NCI-H460 (cell line): ENCODE measurements around the gene TMEM164. TPM values are rescaled to one million over a fixed set of nuclear protein-coding genes. Genes with fewer than 3 reads are reported as not detected.
A peak's percentile ranks its signal among the peaks of the same experiment; 100 is the strongest.

Experiments
- DNase-seq: peaks from one replicate; pipeline ENCODE4 v3.0.0-alpha.2; 2016; ENCODE audit warnings: low read depth; ENCODE audit errors: extremely low read depth
- total RNA-seq: library from RNA; depleted of rRNA; stranded (reverse); fragments of >200 nt; shearing (Covaris generic); gene quantifications from 2 replicates; pipeline ENCODE4 v1.2.3, GENCODE V29; 2014

Gene TMEM164
- total RNA-seq, 1 experiment from 2014 or later = 24.9 TPM

- DNase-seq = no peak
These were observed 548 bp downstream of the TMEM164 start for GRCh38 chrX:110003167-110004156.

- DNase-seq = no peak
These were observed 1.3 kb downstream of the TMEM164 start for GRCh38 chrX:110004215-110004614.

- no peak for DNase-seq
These were observed 1.9 kb downstream of the TMEM164 start for GRCh38 chrX:110004731-110005369.

GRCh38 chrX:110006161-110006560, 3.2 kb downstream of the TMEM164 start:
- no peak for DNase-seq

DNA sequence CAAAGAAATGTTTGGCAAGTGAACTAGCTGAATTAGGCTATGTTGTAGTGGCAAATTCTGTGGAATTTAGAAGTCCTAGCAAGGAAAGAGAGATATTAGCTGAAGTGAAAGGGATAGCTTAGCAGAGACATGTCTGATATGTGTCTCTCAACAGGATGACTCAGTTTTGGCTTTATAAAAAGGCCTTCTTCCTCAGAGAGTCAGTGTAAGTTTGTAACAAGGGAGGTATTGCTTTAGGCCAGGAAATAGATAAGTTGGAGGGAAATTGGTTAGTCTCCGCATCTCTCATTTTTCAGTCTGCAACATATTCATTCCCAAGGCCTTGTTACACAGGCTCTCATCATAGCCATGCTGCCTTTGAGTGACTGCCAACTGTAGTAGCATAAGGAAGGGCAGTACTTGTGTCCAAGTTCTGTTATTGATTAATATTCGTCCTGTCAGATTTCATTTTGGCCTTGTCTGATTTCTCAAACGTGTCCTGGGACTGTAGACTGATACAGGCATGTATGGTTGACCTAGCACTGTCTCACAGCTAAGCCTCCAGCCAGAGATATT, 4.0 kb downstream of the TMEM164 start:
- no peak for DNase-seq

- DNase-seq = no peak
These were observed 5.2 kb downstream of the TMEM164 start for GRCh38 chrX:110008011-110008635.

DNA sequence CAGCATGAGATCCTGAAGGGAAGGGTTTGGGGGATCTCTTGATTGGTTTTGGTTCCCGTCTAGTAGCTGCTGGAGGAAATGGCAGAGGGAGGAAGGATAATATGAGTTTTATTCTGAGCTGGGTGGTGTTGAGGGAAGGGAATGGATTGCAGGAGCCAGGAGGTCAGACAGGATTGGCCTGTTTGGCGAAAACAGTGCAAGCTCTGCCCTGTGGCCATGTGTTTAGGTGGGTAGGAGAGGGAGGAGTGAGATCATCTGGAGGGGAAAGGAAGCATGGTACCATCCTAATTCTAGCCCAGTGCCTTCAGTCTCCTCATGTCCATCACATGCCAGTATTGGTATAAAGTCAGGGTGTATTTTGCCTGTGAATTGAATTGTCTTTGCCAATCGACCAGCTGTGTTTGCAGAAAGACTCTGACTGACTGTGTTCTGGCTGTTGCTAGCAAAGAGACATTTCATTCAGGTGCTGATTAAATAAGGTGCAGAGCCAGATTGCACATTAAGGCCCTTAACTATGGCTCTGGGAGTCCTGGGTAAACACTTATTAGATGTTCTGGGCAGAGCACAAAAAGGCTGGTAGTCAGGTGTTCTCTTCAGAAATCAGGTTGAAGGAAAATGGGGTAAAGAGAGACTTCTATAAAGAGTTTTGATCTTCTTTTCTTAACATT, 10.0 kb downstream of the TMEM164 start:
- no peak for DNase-seq

DNA sequence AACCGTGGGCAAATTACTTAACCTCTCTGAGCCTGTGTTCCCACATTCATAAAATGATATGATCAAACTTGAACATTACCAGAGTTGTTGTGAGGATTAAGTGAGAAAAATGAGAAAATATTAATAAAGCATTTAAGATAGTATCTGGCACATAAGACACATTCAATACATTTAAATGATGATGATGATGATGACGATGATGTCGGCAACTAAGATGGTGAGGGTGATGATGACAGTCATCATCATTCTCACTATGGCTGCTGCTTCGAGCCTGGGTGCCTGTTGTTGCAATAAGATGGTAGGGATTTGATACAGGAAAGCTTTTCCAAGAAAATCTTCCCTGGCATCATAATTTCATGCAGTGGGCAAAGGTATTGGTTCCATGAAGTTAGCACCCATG, 11.1 kb downstream of the TMEM164 start:
- no peak for DNase-seq

GRCh38 chrX:110015032-110015431, 12.1 kb downstream of the TMEM164 start:
- no peak for DNase-seq

- DNase-seq = no peak
These were observed 13.0 kb downstream of the TMEM164 start for GRCh38 chrX:110015915-110016314.

DNA sequence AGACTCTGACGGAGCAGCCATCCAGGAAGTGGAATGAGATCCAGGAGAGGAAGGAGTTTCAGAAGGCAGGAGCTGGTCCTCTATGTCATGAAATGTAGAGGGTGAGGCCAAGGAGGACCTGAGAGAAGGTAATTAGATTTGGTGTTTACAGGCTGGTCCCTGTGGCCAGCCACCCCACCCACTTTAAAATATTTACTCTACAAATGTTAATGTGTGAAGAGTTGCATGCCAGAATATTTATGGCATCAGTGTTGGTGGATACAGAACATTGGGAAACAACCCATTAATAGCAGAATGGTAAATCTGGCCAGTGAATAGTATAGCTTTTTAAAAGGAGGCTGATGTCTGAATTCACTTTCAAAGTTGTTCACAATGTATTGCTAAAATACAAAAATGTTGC, 17.6 kb downstream of the TMEM164 start:
- no peak for DNase-seq

- DNase-seq = no peak
These were observed 18.5 kb downstream of the TMEM164 start for GRCh38 chrX:110021258-110022022.

DNA sequence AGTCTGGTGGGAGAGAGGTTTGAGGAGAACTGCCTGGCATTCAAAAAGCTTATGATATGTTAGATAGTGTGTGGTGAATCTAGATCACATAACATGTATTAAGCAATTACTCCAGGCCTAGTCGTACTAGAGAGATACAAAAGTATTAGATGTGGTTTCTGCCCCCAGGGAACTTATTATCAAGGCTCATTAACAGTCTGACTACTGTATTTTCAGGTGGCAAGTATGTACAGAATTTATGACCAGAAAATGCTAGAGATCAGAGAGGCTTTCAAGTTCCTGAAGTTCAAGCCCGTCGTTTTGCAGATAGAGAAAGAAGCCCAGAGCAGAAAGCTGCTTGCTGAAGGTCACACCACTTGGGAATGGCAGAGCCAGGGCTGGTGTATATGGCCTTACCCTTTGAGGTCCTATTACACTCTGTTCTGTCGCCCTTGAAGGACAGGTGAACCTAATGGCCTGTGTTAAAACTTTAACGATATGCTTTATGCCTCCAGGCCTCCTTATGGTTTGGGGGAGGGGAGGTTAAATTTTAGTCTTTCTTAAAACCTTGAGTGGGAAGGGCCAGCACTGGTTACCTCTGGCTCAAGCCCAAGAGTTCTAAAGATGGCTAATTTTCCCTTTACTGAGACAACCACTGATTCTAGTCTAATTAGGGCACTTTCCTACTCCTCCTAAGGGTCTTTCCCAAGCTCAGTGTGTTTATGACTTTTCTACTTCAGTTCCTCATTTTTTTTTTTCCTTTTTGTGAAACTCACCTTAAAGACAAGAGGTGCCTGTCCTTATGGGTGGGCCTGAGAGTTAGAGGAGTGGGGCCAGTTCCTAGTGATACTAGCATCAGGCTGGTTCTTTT, 19.9 kb downstream of the TMEM164 start:
- DNase-seq = no peak

GRCh38 chrX:110025395-110025794, 22.5 kb downstream of the TMEM164 start:
- no peak for DNase-seq

GRCh38 chrX:110026099-110026844, 23.4 kb downstream of the TMEM164 start:
- DNase-seq = peak; percentile 62

- no peak for DNase-seq
These were observed 29.7 kb downstream of the TMEM164 start for GRCh38 chrX:110032534-110033147.

DNA sequence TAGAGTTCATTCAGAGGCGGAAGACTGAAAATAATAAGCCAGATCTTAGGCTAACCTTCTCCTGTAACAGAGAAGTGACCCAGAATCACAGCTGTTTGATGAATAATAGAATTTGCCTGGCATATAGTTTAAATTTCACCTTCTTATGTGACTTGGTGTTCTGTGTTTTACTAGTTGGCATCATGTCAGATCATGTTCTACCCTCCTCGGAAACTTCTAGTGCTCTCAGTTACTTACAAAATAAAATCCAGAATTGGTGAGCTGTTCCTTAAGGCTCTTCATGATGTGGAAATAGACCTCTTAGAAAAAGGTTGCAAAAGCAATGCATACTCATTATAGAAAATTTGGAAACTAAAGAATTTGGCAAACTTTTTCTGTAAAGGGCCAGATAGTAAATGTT, 31.1 kb downstream of the TMEM164 start:
- no peak for DNase-seq
